G401.6 (cell line): ENCODE measurements around the gene UNC13A.

ENCODE experiments used
- FAIRE-seq: peaks from 2 replicates; lab custom pipeline; 2012; peaks lifted over from hg19 to GRCh38; lab: Jason Lieb, UNC

The UNC13A gene

GRCh38 chr19:17687857-17688784 is at the start of gene UNC13A:
TSS of gene UNC13A (minus strand) at chr19:17688354. CDS start at chr19:17688199, 155 bp downstream.
- FAIRE-seq, result no peak

GRCh38 chr19:17737690-17738153 is 49.6 kb upstream of the UNC13A start:
- peak; percentile 19 for FAIRE-seq

GRCh38 chr19:17735410-17735809 is 47.3 kb upstream of the UNC13A start:
- no peak for FAIRE-seq

- FAIRE-seq, result no peak
These were observed 46.0 kb upstream of the UNC13A start for GRCh38 chr19:17734146-17734545.

DNA sequence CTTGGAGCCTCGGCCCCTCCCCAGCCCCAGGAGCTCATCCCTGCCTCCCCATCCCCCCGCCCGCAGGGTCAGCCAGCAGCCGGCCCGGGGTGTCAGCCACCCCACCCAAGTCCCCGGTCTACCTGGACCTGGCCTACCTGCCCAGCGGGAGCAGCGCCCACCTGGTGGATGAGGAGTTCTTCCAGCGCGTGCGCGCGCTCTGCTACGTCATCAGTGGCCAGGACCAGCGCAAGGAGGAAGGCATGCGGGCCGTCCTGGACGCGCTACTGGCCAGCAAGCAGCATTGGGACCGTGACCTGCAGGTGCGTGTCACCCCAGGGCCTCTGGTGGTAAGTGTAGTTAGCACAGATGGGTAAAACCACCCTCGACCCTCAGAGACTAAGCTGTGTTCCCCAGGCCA is 45.0 kb upstream of the UNC13A start:
- no peak for FAIRE-seq

DNA sequence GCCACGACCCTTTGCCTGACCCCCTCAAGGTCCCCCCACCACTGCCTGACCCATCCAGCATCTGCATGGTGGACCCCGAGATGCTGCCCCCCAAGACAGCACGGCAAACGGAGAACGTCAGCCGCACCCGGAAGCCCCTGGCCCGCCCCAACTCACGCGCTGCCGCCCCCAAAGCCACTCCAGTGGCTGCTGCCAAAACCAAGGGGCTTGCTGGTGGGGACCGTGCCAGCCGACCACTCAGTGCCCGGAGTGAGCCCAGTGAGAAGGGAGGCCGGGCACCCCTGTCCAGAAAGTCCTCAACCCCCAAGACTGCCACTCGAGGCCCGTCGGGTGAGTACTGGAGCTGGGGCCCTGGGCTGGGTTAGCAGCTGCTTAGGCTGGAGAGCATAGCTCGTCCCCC is 39.7 kb upstream of the UNC13A start:
- FAIRE-seq, result no peak

GRCh38 chr19:17726964-17727773 is 39.0 kb upstream of the UNC13A start:
- FAIRE-seq, result no peak

DNA sequence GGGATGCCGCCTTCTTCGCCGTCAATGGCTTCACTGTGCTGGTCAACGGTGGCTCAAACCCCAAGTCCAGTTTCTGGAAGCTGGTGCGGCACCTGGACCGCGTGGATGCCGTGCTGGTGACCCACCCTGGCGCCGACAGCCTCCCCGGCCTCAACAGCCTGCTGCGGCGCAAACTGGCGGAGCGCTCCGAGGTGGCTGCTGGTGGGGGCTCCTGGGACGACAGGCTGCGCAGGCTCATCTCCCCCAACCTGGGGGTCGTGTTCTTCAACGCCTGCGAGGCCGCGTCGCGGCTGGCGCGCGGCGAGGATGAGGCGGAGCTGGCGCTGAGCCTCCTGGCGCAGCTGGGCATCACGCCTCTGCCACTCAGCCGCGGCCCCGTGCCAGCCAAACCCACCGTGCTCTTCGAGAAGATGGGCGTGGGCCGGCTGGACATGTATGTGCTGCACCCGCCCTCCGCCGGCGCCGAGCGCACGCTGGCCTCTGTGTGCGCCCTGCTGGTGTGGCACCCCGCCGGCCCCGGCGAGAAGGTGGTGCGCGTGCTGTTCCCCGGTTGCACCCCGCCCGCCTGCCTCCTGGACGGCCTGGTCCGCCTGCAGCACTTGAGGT is 38.1 kb upstream of the UNC13A start:
- no peak for FAIRE-seq

DNA sequence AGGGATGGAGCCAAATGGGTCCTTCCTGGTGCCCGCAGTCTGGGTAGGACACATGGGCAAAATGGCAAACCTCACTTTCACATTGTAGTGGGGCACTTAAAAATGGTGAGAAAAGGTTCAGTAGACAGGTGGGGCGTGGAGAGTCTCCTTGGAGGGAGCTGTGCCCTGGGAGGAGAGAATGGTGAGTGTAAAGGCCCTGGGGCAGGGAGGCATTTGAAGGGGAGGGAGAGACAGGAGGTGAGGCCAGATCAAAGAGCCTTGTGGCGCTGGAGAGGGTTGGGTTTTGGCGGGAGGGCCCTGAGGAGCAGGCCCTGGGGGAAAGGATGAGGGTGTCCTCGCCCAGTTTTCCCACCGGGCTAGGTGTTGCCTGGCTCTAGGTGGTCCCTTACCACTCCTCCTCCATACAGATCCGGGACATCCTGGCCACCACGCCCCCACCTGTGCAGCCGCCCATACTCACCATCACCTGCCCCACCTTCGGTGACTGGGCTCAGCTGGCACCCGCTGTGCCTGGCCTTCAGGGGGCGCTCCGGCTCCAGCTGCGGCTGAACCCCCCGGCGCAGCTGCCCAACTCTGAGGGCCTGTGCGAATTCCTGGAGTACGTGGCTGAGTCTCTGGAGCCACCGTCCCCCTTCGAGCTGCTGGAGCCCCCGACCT is 37.4 kb upstream of the UNC13A start:
- FAIRE-seq, result no peak

DNA sequence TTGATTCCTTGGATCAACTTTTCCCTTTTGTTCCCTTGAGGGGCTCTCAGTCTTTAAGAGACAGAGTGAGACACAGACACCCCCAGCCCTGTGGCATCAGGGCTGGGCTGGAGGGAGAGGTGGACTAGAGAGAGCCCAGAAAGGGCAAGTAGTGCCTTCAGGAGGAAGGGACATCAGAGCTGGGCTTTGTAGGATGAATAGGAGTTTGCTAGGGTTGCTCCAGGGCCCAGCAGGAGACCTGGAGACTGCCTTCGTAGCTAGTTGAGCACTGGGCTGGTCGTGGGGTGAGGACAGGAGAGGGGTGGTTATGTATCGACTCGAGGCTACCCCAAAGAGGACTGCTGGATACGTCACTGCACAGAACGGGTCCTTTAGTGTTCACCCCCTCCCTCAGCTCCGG is 36.5 kb upstream of the UNC13A start:
- FAIRE-seq, result no peak

GRCh38 chr19:17722655-17723240 is 34.6 kb upstream of the UNC13A start:
- FAIRE-seq, result no peak

DNA sequence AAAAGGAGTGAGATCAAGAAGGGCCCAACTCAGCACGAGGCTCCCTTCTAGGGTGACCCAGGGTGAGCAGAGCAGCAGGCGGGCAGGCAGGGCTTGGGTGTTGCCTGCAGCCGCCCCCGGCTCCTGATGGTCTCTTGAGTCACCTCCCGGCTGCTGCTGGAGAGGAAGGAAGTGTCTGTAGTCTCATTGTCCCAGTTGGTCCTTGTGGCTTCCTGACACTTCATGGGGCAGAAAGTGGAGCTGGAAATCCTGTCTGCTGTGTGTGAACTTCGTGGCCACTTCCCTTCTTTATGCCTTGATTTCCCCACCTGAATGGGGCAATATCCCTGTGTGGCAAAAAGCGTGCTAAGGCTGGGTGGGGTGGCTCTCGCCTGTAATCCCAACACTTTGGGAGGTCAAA is 33.7 kb upstream of the UNC13A start:
- no peak for FAIRE-seq

GRCh38 chr19:17721111-17721628 is 33.0 kb upstream of the UNC13A start:
- FAIRE-seq, result no peak

DNA sequence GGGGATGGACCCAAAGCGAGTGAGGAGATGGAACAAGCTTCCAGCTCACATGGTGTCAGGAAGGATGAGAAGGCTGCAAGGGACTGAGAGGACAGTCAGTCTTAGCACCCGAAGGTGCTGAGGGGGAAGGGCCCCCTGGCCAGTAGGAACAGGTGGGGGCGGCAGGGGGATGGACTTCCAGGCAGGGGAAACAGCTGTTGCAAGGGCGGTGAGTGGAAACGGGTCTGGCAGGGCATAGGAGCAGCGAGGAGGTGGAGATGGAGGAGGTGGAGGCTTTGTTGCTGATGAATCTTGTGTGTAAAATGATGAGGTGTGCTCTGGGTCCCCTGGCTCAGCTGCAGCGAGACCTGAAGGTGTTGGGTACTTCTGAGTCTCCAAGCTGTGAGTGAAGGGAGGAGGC is 32.3 kb upstream of the UNC13A start:
- no peak for FAIRE-seq

DNA sequence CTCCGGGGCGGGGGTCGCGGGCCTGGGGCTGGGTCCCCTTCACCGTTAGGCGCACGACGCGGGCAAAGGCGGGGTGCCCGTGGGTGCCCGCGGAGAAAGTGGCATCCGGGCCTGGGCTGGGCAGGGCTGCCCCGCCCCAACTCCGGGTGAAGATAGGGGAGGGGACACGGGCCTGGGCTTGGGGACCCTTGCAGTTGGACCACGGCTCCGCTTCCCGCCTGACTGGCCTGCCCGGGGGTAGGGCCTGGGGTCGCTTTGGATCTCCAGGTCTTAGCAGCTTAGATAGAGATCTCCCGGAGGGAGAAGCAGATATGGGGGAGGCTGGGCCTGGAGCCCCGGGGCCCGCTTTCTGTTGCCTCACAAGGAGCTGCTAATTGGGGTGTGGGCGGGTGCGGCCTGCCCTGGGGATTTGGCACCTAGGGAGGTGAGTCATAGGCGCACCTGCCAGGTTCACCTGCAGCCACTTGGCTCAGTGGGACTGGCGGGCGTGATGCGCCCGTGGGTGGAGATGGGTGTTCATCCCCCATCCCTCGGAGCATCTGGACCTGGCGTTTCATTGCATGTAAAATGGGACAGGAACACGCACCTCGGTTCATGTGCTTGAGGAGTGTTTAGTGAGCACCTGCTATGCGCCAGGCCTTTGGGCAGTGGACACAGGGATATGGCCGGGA is 31.7 kb upstream of the UNC13A start:
- no peak for FAIRE-seq

DNA sequence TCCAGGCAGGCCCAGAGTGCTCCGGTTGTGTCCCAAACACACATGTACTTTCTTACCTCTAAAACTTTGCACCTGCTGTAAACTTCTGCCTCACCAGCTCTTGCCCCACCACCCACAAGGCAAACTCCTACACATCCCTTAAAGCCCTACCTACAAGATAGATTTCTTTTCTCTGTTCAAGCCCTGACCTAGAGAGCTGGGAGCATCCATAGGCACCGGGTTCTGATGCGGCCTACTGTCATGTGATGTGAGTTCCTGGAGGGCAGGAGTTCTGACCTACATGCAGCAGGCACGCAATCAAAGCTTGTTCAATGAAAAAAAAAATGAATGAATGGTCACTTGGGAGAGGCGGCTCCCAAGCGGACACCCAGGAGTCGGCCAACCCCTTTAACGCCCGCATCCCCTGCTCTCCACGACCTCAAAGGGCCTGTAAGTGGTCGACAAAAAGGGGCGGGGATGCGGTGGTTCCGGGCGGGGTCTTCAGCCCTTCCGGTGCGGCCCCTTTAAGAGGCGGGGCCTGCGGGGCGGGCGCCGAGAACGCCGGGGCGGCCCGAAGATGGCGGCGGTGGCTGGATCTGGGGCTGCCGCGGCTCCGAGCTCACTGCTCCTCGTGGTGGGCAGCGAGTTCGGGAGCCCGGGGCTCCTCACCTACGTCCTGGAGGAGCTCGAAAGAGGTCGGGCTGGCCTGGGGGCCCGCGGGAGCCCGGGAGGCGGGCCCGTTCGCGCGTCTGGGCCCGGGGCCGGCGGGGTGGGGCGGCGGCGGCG is 31.0 kb upstream of the UNC13A start, which contains the start of gene MAP1S:
MAP1S (plus strand) TSS at position 534 of the 765 bp plus-strand sequence; CDS start at position 557, 23 bp downstream.
- peak; percentile 62 for FAIRE-seq

DNA sequence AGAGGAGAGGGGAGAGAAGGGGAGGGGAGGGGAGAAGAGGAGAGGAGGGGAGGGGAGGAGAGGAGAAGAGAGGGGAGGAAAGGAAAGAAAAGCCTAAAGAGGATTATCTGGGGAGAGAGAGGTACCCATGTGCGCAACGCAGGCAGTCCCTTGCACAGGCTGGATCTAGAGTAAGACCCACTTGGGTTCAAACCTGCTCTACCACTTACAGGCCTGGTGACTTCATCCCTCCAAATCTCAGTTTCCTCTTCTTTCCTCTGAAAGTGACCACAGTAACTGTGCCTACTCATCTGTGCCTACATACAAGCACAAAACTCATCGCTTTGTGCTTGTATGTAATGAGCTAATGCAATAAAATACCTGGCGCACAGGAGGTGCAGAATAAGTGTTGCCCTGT is 30.4 kb upstream of the UNC13A start:
- FAIRE-seq, result no peak

DNA sequence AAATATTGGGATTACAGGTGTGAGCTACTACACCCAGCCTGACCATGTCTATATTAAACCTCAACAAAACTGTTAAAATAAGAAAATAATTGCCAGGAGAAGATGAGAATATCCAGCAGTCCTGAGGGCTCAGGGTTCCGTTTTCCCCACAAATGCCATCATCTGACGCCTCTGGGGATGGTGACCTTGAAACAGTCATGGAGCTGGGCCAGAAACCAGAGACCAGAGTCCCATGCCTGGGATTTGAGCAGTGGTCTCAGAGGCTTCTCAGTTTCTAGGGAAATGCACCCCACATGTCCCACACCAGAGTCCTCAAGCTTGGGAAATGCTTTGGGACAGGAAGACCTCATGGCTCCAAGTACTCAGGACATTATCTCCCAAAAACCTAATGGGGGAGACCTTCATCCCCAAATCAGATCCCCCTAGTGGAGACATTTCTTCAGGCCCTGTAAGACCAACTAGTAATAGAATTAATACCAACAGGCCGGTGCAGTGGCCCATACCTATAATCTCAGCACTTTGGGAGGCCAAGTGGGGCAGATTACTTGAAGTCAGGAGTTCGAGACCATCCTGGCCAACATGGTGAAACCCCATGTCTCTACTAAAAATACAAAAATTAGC is 28.3 kb upstream of the UNC13A start:
- no peak for FAIRE-seq

- no peak for FAIRE-seq
These were observed 23.7 kb upstream of the UNC13A start for GRCh38 chr19:17711851-17712250.

GRCh38 chr19:17706750-17707181 is 18.6 kb upstream of the UNC13A start:
- FAIRE-seq, result no peak
